GM21528 (cell line): ENCODE data around the gene TFAP2B.
A peak's percentile ranks its signal among the peaks of the same experiment; 100 is the strongest.

ENCODE experiments used
- ATAC-seq: cut with Tn5 transposase; IDR thresholded peaks from one replicate; pipeline ENCODE4 v1.9.1; 2021; ENCODE audit warnings: mild to moderate bottlenecking, moderate library complexity; ENCODE audit not compliant: unreplicated experiment, low FRiP score

The TFAP2B gene

GRCh38 chr6:50818673-50819072 is at the start of gene TFAP2B:
TFAP2B (plus strand) TSS chr6:50818871; CDS start chr6:50818892, 21 bp downstream.
- ATAC-seq, result no peak

- ATAC-seq, result no peak
Measured at GRCh38 chr6:50778696-50779095, 40.0 kb upstream of the TFAP2B start.

GRCh38 chr6:50780382-50780781 is 38.3 kb upstream of the TFAP2B start:
- ATAC-seq, result no peak

- no peak for ATAC-seq
Measured at GRCh38 chr6:50785921-50786320, 32.8 kb upstream of the TFAP2B start.

GRCh38 chr6:50791900-50792508 is 26.7 kb upstream of the TFAP2B start:
- ATAC-seq, result peak; percentile 74

- ATAC-seq, result no peak
Measured at GRCh38 chr6:50792771-50793170, 25.9 kb upstream of the TFAP2B start.

GRCh38 chr6:50795574-50795973 is 23.1 kb upstream of the TFAP2B start:
- ATAC-seq, result no peak

GRCh38 chr6:50804283-50804682 is 14.4 kb upstream of the TFAP2B start:
- no peak for ATAC-seq

- no peak for ATAC-seq
Measured at GRCh38 chr6:50807035-50807434, 11.6 kb upstream of the TFAP2B start.

GRCh38 chr6:50815436-50816114 is 3.1 kb upstream of the TFAP2B start:
- peak; percentile 51 for ATAC-seq

GRCh38 chr6:50816115-50816675 is 2.5 kb upstream of the TFAP2B start:
- ATAC-seq, result peak; percentile 72

GRCh38 chr6:50816947-50817645 is 1.6 kb upstream of the TFAP2B start:
- ATAC-seq, result no peak

GRCh38 chr6:50817646-50817950 is 1.1 kb upstream of the TFAP2B start:
- no peak for ATAC-seq

GRCh38 chr6:50818020-50818419 is 651 bp upstream of the TFAP2B start:
- ATAC-seq, result no peak

GRCh38 chr6:50819466-50819903 is 814 bp downstream of the TFAP2B start:
- no peak for ATAC-seq

- ATAC-seq, result no peak
Measured at GRCh38 chr6:50819904-50820868, 1.5 kb downstream of the TFAP2B start.

GRCh38 chr6:50820869-50821264 is 2.2 kb downstream of the TFAP2B start:
- no peak for ATAC-seq

- no peak for ATAC-seq
Measured at GRCh38 chr6:50821441-50822077, 2.9 kb downstream of the TFAP2B start.

GRCh38 chr6:50822078-50822476 is 3.4 kb downstream of the TFAP2B start:
- ATAC-seq, result no peak
